Astrocyte (in vitro differentiated cells and primary cell): ENCODE results near the gene SLC9C1.

Experiments used
- EZH2 ChIP-seq: IDR thresholded peaks from 2 replicates; pipeline ENCODE4 v1.6.1; 2012; ENCODE audit warnings: mild to moderate bottlenecking, low read length, inconsistent platforms; ENCODE audit not compliant: insufficient read depth
- TF ChIP-seq, protein P1 (sequence below): IDR thresholded peaks from 2 replicates; pipeline ENCODE4 v1.5.1; 2011; ENCODE audit warnings: low read depth, mild to moderate bottlenecking, inconsistent platforms, low read length, moderate library complexity; ENCODE audit not compliant: insufficient read depth

DNA sequence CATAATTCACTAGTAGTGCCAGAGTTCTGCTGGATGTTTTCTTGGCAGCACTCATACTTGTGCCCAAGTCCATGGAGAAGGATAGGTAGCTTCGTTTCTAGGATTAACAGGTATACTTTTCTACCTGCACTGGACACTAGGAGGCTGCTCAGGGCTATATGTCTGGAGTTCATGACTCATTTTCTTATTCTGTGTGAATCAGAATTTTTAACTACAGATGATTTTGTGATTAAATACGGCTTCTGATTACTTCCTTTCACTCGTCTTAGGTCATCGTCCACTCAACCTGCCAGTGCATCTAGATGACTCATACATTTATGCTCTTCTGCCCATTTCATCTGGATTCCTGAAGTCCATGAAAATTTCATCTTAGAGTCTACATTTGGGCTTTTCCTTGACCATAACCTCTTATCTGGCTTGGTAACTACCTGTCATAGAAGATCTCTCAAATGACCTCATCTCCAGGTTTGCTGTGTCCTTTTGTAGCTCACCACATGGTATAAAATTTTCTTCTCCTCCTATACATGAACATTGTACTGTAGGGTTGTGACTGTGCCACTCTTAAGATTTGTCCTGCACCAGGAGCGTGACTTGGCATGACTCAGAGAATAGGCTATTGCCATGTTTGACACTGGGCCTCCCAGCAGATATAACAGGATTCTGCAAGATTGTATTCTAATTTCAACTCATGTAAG lies 94.2 kb downstream of the SLC9C1 start:
- TF ChIP-seq, protein P1, sequence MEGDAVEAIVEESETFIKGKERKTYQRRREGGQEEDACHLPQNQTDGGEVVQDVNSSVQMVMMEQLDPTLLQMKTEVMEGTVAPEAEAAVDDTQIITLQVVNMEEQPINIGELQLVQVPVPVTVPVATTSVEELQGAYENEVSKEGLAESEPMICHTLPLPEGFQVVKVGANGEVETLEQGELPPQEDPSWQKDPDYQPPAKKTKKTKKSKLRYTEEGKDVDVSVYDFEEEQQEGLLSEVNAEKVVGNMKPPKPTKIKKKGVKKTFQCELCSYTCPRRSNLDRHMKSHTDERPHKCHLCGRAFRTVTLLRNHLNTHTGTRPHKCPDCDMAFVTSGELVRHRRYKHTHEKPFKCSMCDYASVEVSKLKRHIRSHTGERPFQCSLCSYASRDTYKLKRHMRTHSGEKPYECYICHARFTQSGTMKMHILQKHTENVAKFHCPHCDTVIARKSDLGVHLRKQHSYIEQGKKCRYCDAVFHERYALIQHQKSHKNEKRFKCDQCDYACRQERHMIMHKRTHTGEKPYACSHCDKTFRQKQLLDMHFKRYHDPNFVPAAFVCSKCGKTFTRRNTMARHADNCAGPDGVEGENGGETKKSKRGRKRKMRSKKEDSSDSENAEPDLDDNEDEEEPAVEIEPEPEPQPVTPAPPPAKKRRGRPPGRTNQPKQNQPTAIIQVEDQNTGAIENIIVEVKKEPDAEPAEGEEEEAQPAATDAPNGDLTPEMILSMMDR: no peak
- no peak for TF ChIP-seq EZH2
